ENCODE measurements around the gene ABCC6. TPM values are rescaled to one million over a fixed set of nuclear protein-coding genes. Genes with fewer than 3 reads are reported as not detected.

The ABCC6 gene
- total and polyA plus RNA-seq, 10 of the 15 experiments (the other 5 are each of a cell fraction or from before 2014, with no cell fraction given): 0.05 to 0.13 (median 0.06) TPM; not detected in 5

DNA sequence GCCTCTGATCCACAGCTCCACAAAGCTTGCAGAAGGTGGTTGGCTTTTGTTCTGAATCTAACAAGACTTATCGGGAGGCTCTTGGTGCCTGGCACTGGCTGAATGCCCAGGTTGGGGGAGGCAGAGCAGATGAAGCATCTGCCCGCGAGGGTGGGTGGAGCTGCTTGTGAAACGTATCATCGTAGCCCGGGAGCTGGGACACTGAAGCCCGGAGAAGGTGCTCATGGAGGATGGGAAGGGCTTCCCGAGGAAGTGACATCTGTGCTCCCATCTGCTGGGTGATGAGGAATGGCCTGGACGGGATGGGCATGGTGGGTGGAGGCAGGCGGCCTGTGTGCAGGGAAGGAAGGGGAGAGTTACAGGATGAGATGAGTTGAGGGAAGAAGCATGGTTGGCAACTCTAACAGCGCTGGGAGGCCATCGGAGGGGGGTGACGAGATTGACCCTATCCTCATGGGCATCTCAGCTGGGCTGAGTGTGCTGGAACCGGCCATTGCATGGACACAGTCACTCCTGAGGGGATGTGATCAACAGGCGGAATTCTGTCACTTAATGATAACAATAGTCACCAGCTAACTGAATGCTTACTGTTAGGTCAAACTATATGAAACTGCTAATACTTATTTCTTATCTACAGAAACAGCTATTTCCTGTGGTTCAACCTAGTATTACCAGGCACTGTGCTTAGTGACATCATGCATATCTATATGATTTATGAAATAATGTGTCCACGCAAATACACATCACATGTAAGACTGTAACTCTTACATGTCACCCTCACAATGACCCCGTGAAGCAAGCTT, 102.7 kb downstream of the ABCC6 start:
- no TSS peak for BruUV-seq (replicated peaks)
- ATAC-seq (no peak), FAIRE-seq (no peak), DNase-seq (ENCODE audit: low read depth, low spot score) (no peak)
- Histone ChIP-seq H3K4me1 (ENCODE audit: control insufficient read depth, insufficient read depth, low read length) (no peaks in the 10 kb centered on the region), H3K27me3 (replicated peaks in 1 of 2; ENCODE audit: control insufficient read depth in 2 of 2, insufficient read depth in 2 of 2, low read length in 1 of 2) (no peaks in the 10 kb centered on the region), H3K36me3 (ENCODE audit: control insufficient read depth in 2 of 2, insufficient read depth in 2 of 2, low read length in 1 of 2) (peaks cover 16 to 54% of the 10 kb centered on the region in 2 experiments), H3K4me2 (ENCODE audit: control insufficient read depth, insufficient read depth) (no peak overlapping the region), H3K79me2 (ENCODE audit: control insufficient read depth, insufficient read depth, low read length) (no peaks in the 10 kb centered on the region), H3K9me3 (replicated peaks; ENCODE audit: control insufficient read depth, insufficient read depth, low read length) (peaks cover 24% of the 10 kb centered on the region), H4K20me1 (ENCODE audit: control insufficient read depth, insufficient read depth) (no peaks in the 10 kb centered on the region), H3K27ac (ENCODE audit: control insufficient read depth, insufficient read depth) (no peak overlapping the region), H3K9ac (ENCODE audit: control insufficient read depth, insufficient read depth, low read length) (no peak overlapping the region), H2AFZ (ENCODE audit: control insufficient read depth, low read depth, low read length) (no peak overlapping the region), H3K4me3 (no peak overlapping the region)
- ChIA-PET POLR2A (interaction anchor here (1.2 kb wide), 1 partner anchor 232 kb away, joined by 4 read pairs; the partner anchor contains the start of gene CEP20), SMC1A (ENCODE audit: uncharacterized antibody, unreplicated experiment) (no interaction called here), CTCF (no interaction called here), RAD21 (ENCODE audit: unreplicated experiment) (no interaction called here)
- WGBS (ENCODE audit: insufficient coverage, insufficient replicate concordance, low lambda C conversion rate, missing lambda C conversion rate): 87% methylated on average over 17 of the region's 17 CpGs
- in situ Hi-C loops (cut with MboI): loop anchor here (10.0 kb wide), 1 partner anchor 56 kb away; no protein-coding TSS in a partner anchor
- intact Hi-C loops (cut with micrococcal nuclease; ENCODE audit: unreplicated experiment): loop anchor here (10.0 kb wide), 1 partner anchor 356 kb away; no protein-coding TSS in a partner anchor
- TF ChIP-seq CBX5 (IDR thresholded peaks at IDR 0.05; ENCODE audit: low read depth) (no peak), TCF12 (IDR thresholded peaks at IDR 0.05; ENCODE audit: low read depth, low read length) (no peak), HCFC1 (IDR thresholded peaks at IDR 0.05; ENCODE audit: low read length) (no peak), CHD2 (IDR thresholded peaks at IDR 0.05; ENCODE audit: borderline replicate concordance, low read depth, low read length) (no peak), CREM (IDR thresholded peaks at IDR 0.05; ENCODE audit: low read depth) (no peak), SUPT20H (IDR thresholded peaks at IDR 0.05; ENCODE audit: borderline replicate concordance, control insufficient read depth, low read depth, low read length) (no peak), TARDBP (IDR thresholded peaks at IDR 0.05; ENCODE audit: borderline replicate concordance) (no peak), CEBPB (IDR thresholded peaks at IDR 0.05; ENCODE audit: borderline replicate concordance in 1 of 2, low read depth in 2 of 2, low read length in 2 of 2) (no peak), ESRRA (IDR thresholded peaks at IDR 0.05; ENCODE audit: low read length) (no peak), POU2F2 (IDR thresholded peaks at IDR 0.05; ENCODE audit: borderline replicate concordance, low read depth, low read length) (no peak), NR2C1 (IDR thresholded peaks at IDR 0.05) (no peak), BRCA1 (IDR thresholded peaks at IDR 0.05; ENCODE audit: low read depth, low read length) (no peak), CBX3 (IDR thresholded peaks at IDR 0.05; ENCODE audit: borderline replicate concordance, low read depth) (no peak), FOXM1 (IDR thresholded peaks at IDR 0.05; ENCODE audit: low read depth, low read length) (no peak)
- TF ChIP-seq, protein P1, sequence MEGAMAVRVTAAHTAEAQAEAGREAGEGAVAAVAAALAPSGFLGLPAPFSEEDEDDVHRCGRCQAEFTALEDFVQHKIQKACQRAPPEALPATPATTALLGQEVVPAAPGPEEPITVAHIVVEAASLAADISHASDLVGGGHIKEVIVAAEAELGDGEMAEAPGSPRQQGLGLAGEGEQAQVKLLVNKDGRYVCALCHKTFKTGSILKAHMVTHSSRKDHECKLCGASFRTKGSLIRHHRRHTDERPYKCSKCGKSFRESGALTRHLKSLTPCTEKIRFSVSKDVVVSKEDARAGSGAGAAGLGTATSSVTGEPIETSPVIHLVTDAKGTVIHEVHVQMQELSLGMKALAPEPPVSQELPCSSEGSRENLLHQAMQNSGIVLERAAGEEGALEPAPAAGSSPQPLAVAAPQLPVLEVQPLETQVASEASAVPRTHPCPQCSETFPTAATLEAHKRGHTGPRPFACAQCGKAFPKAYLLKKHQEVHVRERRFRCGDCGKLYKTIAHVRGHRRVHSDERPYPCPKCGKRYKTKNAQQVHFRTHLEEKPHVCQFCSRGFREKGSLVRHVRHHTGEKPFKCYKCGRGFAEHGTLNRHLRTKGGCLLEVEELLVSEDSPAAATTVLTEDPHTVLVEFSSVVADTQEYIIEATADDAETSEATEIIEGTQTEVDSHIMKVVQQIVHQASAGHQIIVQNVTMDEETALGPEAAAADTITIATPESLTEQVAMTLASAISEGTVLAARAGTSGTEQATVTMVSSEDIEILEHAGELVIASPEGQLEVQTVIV (IDR thresholded peaks at IDR 0.05; ENCODE audit: borderline replicate concordance, partially characterized antibody): no peak
- TF ChIP-seq, protein P2, sequence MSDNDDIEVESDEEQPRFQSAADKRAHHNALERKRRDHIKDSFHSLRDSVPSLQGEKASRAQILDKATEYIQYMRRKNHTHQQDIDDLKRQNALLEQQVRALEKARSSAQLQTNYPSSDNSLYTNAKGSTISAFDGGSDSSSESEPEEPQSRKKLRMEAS (IDR thresholded peaks at IDR 0.05; ENCODE audit: low read depth, low read length): no peak
- TF ChIP-seq, protein P3, sequence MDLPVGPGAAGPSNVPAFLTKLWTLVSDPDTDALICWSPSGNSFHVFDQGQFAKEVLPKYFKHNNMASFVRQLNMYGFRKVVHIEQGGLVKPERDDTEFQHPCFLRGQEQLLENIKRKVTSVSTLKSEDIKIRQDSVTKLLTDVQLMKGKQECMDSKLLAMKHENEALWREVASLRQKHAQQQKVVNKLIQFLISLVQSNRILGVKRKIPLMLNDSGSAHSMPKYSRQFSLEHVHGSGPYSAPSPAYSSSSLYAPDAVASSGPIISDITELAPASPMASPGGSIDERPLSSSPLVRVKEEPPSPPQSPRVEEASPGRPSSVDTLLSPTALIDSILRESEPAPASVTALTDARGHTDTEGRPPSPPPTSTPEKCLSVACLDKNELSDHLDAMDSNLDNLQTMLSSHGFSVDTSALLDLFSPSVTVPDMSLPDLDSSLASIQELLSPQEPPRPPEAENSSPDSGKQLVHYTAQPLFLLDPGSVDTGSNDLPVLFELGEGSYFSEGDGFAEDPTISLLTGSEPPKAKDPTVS (IDR thresholded peaks at IDR 0.05; ENCODE audit: low read depth, low read length): no peak
- TF ChIP-seq, protein P4, sequence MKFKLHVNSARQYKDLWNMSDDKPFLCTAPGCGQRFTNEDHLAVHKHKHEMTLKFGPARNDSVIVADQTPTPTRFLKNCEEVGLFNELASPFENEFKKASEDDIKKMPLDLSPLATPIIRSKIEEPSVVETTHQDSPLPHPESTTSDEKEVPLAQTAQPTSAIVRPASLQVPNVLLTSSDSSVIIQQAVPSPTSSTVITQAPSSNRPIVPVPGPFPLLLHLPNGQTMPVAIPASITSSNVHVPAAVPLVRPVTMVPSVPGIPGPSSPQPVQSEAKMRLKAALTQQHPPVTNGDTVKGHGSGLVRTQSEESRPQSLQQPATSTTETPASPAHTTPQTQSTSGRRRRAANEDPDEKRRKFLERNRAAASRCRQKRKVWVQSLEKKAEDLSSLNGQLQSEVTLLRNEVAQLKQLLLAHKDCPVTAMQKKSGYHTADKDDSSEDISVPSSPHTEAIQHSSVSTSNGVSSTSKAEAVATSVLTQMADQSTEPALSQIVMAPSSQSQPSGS (IDR thresholded peaks at IDR 0.05; ENCODE audit: low read length): no peak

Measured in GM12878 (cell line).